GM12878 (cell line): ENCODE measurements around the gene FAM200B. TPM values are rescaled to one million over a fixed set of nuclear protein-coding genes. Genes with fewer than 3 reads are reported as not detected.

Experiments used
- ATAC-seq: fragments of 200-7000 bp; cut with Tn5 transposase; 3 replicates; pipeline ENCODE4 v1.9.1; 2020; ENCODE audit warnings: mild to moderate bottlenecking, moderate library complexity
- BruUV-seq: library from RNA; stranded (reverse); fragments of 400-500 nt; replicated peaks from 2 replicates; lab custom pipeline; 2021; lab: Mats Ljungman, UMichigan
- CTCF ChIA-PET: fragments of 300-600 bp; sonication (Branson Sonifier 250); formaldehyde crosslinking; extraction: SDS; loops from one replicate; lab custom pipeline; 2021; ENCODE audit warnings: inconsistent platforms; lab: Yijun Ruan, JAX
- POLR2A ChIA-PET: fragments of 350-600 bp; formaldehyde crosslinking; extraction: SDS; loops from one replicate; lab custom pipeline; 2021; ENCODE audit warnings: inconsistent platforms; lab: Charles Lee
- RAD21 ChIA-PET: fragments of 300-600 bp; sonication (Branson Sonifier 250); formaldehyde crosslinking; loops from one replicate; lab custom pipeline; 2023; ENCODE audit warnings: antibody characterized with exemption; ENCODE audit not compliant: unreplicated experiment; lab: Charles Lee
- SMC1A ChIA-PET: fragments of 300-600 bp; sonication (Branson Sonifier 250); formaldehyde crosslinking; loops from one replicate; lab custom pipeline; 2023; ENCODE audit not compliant: unreplicated experiment, uncharacterized antibody; lab: Charles Lee
- DNase-seq: peaks from one replicate; pipeline ENCODE4 v3.0.0-alpha.2; 2011; ENCODE audit warnings: low read depth, low spot score
- FAIRE-seq: peaks from 3 replicates; lab custom pipeline; 2011; peaks lifted over from hg19 to GRCh38; lab: Jason Lieb, UNC
- H2AFZ ChIP-seq: 2 replicates; pipeline ENCODE4 v1.6.0; 2011; ENCODE audit warnings: low read depth, low read length, control low read depth; ENCODE audit not compliant: control insufficient read depth
- H3K27ac ChIP-seq: 2 replicates; pipeline ENCODE4 v1.5.1; 2011; ENCODE audit warnings: control low read depth; ENCODE audit not compliant: control insufficient read depth, insufficient read depth
- H3K27me3 ChIP-seq, 2 experiments: replicated peaks in 1 of 2; 2 replicates each; pipeline versions ENCODE4 v1.6.0 to v1.6.1; 2011; ENCODE audit warnings: low read length in 1 of 2; ENCODE audit not compliant: control insufficient read depth in 2 of 2, insufficient read depth in 2 of 2
- H3K36me3 ChIP-seq, 2 experiments: 2 replicates each; pipeline ENCODE4 v1.5.1; 2011; ENCODE audit warnings: low read length in 1 of 2; ENCODE audit not compliant: control insufficient read depth in 2 of 2, insufficient read depth in 2 of 2
- H3K4me1 ChIP-seq: 2 replicates; pipeline ENCODE4 v1.6.1; 2011; ENCODE audit warnings: mild to moderate bottlenecking, low read length, moderate library complexity, mixed read lengths; ENCODE audit not compliant: control insufficient read depth, insufficient read depth
- H3K4me2 ChIP-seq: 2 replicates; pipeline ENCODE4 v1.6.0; 2011; ENCODE audit warnings: control low read depth; ENCODE audit not compliant: control insufficient read depth, insufficient read depth
- H3K4me3 ChIP-seq: fragments of 200-600 bp; sonication (generic); 2 replicates; pipeline ENCODE4 v1.5.1; 2016
- H3K79me2 ChIP-seq: 2 replicates; pipeline ENCODE4 v1.6.0; 2011; ENCODE audit warnings: low read length; ENCODE audit not compliant: control insufficient read depth, insufficient read depth
- H3K9ac ChIP-seq: 2 replicates; pipeline ENCODE4 v1.8.0; 2011; ENCODE audit warnings: low read length, control low read depth, mixed read lengths; ENCODE audit not compliant: control insufficient read depth, insufficient read depth
- H3K9me3 ChIP-seq: replicated peaks from 3 replicates; pipeline ENCODE4 v1.5.1; 2011; ENCODE audit warnings: mild to moderate bottlenecking, low read length; ENCODE audit not compliant: control insufficient read depth, insufficient read depth
- H4K20me1 ChIP-seq: 2 replicates; pipeline ENCODE4 v1.6.0; 2011; ENCODE audit not compliant: control insufficient read depth, insufficient read depth
- EED ChIP-seq: sonication (generic); IDR thresholded peaks from 2 replicates; pipeline ENCODE4 v1.6.1; 2016; ENCODE audit warnings: antibody characterized with exemption, low read depth
- FOS ChIP-seq: IDR thresholded peaks from 3 replicates; pipeline ENCODE4 v1.6.1; 2011; ENCODE audit warnings: borderline replicate concordance; ENCODE audit not compliant: insufficient read length; ENCODE audit errors: extremely low read depth
- HDAC2 ChIP-seq: fragments of 200-600 bp; sonication (generic); IDR thresholded peaks from 2 replicates; pipeline ENCODE4 v1.6.1; 2017
- KLF5 ChIP-seq: fragments of 450-650 bp; IDR thresholded peaks from 2 replicates; pipeline ENCODE4 v1.6.1; 2014; ENCODE audit warnings: mild to moderate bottlenecking; ENCODE audit not compliant: partially characterized antibody
- MTA3 ChIP-seq: IDR thresholded peaks from 2 replicates; pipeline ENCODE4 v1.6.1; 2012; ENCODE audit warnings: low read length, inconsistent platforms, borderline replicate concordance
- NBN ChIP-seq: fragments of 450-650 bp; IDR thresholded peaks from 2 replicates; pipeline ENCODE4 v1.6.1; 2016
- NFYA ChIP-seq: IDR thresholded peaks from 2 replicates; pipeline ENCODE4 v1.6.1; 2011; ENCODE audit warnings: low read depth, mild to moderate bottlenecking, low read length, improper control_type of control experiment, borderline replicate concordance
- NFYB ChIP-seq: IDR thresholded peaks from 2 replicates; pipeline ENCODE4 v1.6.1; 2011; ENCODE audit warnings: low read depth, mild to moderate bottlenecking, low read length, improper control_type of control experiment, moderate library complexity; ENCODE audit not compliant: insufficient read depth
- ZNF24 ChIP-seq: fragments of 450-650 bp; IDR thresholded peaks from 2 replicates; pipeline ENCODE4 v1.6.1; 2017; ENCODE audit warnings: antibody characterized with exemption, mild to moderate bottlenecking
- WGBS: methylation state at CpG from one replicate; pipeline ENCODE4 v1.1.6; 2016; ENCODE audit warnings: low lambda C conversion rate; ENCODE audit not compliant: insufficient replicate concordance, insufficient coverage; ENCODE audit errors: missing lambda C conversion rate; 5-methylcytosine and 5-hydroxymethylcytosine counted together
- in situ Hi-C: fragments of 300-500 bp; cut with MboI; formaldehyde crosslinking; loops from 9 replicates; pipeline ENCODE4 v1.14.3; 2018; ENCODE audit warnings: mixed read lengths
- intact Hi-C: fragments of 100-400 bp; cut with micrococcal nuclease; formaldehyde crosslinking; loops from one replicate; pipeline ENCODE4 v1.14.2; 2022; ENCODE audit not compliant: unreplicated experiment
- polyA plus RNA-seq, 11 experiments: library from polyadenylated mRNA; depleted of rRNA in 4 of 11; unstranded in 6 of 11; stranded (reverse) in 5 of 11; fragments of >200 nt; fragmentation: Nextera tagmentation in 4 of 11; fragmentation: Illumina TruSeq in 1 of 11; extraction: Ambion mirVana in 4 of 11; extraction: Trizol in 1 of 11; gene quantifications; 1 replicate in 1 of 11; 2 replicates in 10 of 11; pipeline versions ENCODE4 v1.2.1 to v1.2.3, GENCODE V29; 2011 to 2016; ENCODE audit warnings: inconsistent platforms in 2 of 11, missing spikeins in 2 of 11, low read depth in 1 of 11
- total RNA-seq, 4 experiments: library from RNA; depleted of rRNA in 3 of 4; stranded (reverse); fragments of >200 nt in 3 of 4; fragmentation: Illumina TruSeq in 1 of 4; extraction: Trizol in 1 of 4; gene quantifications; 2 replicates each; pipeline versions ENCODE4 v1.2.1 to v1.2.3, GENCODE V29; 2013 to 2021
- TF ChIP-seq, protein P1 (sequence below): fragments of 450-650 bp; IDR thresholded peaks from 2 replicates; pipeline ENCODE4 v1.6.1; 2018; ENCODE audit warnings: mild to moderate bottlenecking, low read depth, moderate library complexity; ENCODE audit not compliant: partially characterized antibody

Gene FAM200B
- total and polyA plus RNA-seq, 10 of the 15 experiments (the other 5 are each of a cell fraction or from before 2014, with no cell fraction given), result 13.8 to 48.5 (median 25.5) TPM

DNA sequence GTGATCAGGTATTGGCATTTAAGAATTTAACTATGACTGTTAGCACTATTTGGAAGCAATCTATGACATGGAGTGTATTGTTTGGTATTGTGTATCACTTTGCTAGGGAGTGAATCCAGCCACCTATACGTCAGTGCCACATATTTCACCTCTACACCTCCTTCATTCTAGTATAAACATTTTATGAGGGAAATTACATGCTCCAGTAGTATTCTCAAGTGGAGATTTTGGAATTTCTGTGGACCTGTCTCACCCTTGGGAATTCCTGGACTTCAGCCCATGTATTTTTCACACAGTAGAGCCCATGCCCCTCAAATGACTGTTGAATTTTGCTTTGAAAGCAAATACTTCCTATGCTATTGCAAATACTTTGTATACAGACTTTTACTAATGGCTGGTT is 32.5 kb downstream of the FAM200B start:
- ChIA-PET SMC1A (interaction anchor here (1.3 kb wide), 1 partner anchor 15 kb away, joined by 3 read pairs; no protein-coding TSS in a partner anchor), CTCF (no interaction called here), RAD21 (no interaction called here), POLR2A (no interaction called here)
- Histone ChIP-seq H3K4me3 (no peak overlapping the region), H3K9me3 (no peaks in the 10 kb centered on the region), H3K4me2 (no peak overlapping the region), H3K9ac (no peak overlapping the region), H2AFZ (no peak overlapping the region), H3K27ac (no peak overlapping the region), H4K20me1 (no peaks in the 10 kb centered on the region), H3K4me1 (no peaks in the 10 kb centered on the region), H3K27me3 (no peaks in the 10 kb centered on the region), H3K36me3 (no peaks in the 10 kb centered on the region), H3K79me2 (no peaks in the 10 kb centered on the region)
- intact Hi-C loops (loop anchor here (10.0 kb wide), 1 partner anchor 479 kb away; no protein-coding TSS in a partner anchor), in situ Hi-C loops (no loop called here)
- no peak for ATAC-seq
- TF ChIP-seq HDAC2 (no peak), EED (no peak), NBN (no peak), NFYA (no peak), KLF5 (no peak), MTA3 (no peak), ZNF24 (no peak)
- WGBS, result 0% methylated on average over 1 of the region's 1 CpG
- no peak for FAIRE-seq
- no peak for DNase-seq
- no TSS peak for BruUV-seq

DNA sequence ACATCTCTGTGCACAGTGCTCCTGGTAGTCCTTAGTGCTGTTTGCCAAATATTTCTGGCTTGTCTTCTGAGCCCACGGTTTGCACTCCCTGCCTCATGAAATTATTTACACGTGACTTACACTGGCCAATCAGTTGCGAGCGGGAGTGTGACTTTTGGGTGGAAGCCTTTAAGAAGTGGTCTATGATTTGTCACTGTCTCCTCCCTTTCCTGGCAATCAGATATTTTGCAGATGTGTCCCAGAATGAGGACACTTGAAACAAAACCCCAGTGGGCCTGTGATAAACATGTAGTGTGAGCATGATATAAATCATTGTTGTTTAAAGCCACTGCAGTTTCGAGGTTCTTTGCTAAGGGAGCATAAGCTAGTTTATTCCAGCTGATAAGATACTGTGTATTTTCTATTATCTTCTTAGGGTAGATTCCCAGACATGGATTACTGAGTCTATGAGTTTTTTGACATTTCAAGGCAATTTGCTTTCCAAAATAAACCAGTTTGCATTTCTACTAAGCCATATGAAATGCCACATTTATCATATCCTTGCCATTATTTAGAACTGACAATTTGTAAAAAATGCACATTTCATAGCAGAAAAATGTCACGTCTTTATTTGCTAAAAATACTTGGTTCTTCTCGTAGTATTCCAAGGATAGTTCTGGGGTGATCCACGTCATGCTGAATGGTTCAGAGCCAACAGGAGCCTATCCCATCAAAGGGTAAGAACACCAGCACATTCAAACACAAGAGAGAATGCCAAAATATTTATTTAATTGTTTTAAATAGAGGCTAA is 33.2 kb downstream of the FAM200B start:
- RAD21 ChIA-PET, result no interaction called here
- WGBS, result 22% methylated on average over 8 of the region's 8 CpGs
- H3K36me3 ChIP-seq, result no peaks in the 10 kb centered on the region
- H2AFZ ChIP-seq, result no peak overlapping the region
- no TSS peak for BruUV-seq
- no peak overlapping the region for H3K4me2 ChIP-seq
- CTCF ChIA-PET, result interaction anchor here (1.2 to 1.3 kb wide), 2 partner anchors 165 to 239 kb away, joined by 3 to 4 read pairs; no protein-coding TSS in a partner anchor
- in situ Hi-C loops (no loop called here), intact Hi-C loops (loop anchor here (10.0 kb wide), 1 partner anchor 480 kb away; no protein-coding TSS in a partner anchor)
- no peak overlapping the region for H3K9ac ChIP-seq
- H3K4me1 ChIP-seq, result no peaks in the 10 kb centered on the region
- H4K20me1 ChIP-seq, result no peaks in the 10 kb centered on the region
- no peaks in the 10 kb centered on the region for H3K9me3 ChIP-seq
- SMC1A ChIA-PET, result interaction anchor here (0.7 to 1.3 kb wide), 3 partner anchors 14 to 91 kb away, joined by 3 read pairs; no protein-coding TSS in a partner anchor
- H3K27me3 ChIP-seq, result no peaks in the 10 kb centered on the region
- POLR2A ChIA-PET, result no interaction called here
- ATAC-seq (no peak), FAIRE-seq (no peak), DNase-seq (no peak)
- TF ChIP-seq FOS, result no peak
- TF ChIP-seq NFYB, result peak; percentile 72
- TF ChIP-seq, protein P1, sequence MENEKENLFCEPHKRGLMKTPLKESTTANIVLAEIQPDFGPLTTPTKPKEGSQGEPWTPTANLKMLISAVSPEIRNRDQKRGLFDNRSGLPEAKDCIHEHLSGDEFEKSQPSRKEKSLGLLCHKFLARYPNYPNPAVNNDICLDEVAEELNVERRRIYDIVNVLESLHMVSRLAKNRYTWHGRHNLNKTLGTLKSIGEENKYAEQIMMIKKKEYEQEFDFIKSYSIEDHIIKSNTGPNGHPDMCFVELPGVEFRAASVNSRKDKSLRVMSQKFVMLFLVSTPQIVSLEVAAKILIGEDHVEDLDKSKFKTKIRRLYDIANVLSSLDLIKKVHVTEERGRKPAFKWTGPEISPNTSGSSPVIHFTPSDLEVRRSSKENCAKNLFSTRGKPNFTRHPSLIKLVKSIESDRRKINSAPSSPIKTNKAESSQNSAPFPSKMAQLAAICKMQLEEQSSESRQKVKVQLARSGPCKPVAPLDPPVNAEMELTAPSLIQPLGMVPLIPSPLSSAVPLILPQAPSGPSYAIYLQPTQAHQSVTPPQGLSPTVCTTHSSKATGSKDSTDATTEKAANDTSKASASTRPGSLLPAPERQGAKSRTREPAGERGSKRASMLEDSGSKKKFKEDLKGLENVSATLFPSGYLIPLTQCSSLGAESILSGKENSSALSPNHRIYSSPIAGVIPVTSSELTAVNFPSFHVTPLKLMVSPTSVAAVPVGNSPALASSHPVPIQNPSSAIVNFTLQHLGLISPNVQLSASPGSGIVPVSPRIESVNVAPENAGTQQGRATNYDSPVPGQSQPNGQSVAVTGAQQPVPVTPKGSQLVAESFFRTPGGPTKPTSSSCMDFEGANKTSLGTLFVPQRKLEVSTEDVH, result no peak
- H3K79me2 ChIP-seq, result no peaks in the 10 kb centered on the region
- no peak overlapping the region for H3K4me3 ChIP-seq
- no peak overlapping the region for H3K27ac ChIP-seq
